Measurements from ENCODE around the gene PNMA5. TPM values are rescaled to one million over a fixed set of nuclear protein-coding genes. Genes with fewer than 3 reads are reported as not detected.
"Not testable (repeated sequence)": the region's sequence is repeated elsewhere in the genome, so short reads cannot be mapped to it uniquely, and the experiment has no call there.

Gene PNMA5
- total RNA-seq, 1 donor from 2014 or later = not detected

DNA sequence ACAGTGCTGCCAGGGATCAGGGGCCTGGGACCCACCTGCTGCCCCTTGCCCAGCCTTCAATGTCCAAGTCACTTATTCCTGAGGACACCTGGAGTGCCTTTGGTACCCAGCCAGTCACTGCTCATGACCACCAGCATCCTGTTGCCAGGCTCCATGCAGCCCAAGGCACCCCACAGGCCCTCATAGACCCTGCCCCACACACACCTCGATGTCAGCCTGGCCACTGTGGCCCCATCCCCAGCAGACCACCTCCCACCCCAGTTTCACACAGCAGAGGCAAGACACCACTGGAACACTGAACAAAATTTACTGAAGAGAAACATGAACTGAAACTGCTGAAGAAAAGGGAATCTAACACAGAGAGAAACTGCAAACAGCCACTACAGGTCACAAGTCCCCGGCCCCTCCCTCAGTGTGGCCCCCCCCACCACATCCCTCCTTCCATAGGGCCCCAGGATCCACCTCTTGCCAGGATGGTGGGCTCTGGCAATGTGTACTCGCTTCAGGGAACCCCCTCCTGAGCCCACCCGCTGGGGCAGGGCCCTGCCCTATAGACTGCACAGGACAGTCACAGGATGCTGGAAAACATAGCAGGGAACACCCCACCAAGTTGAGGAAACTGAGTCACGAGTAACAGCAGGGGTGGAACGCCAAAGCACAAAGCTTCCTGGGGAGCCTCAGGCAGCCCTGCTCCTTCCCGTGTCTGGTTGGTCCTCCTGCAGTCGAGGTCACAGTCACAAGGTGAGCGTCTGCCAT is 5.2 kb downstream of the PNMA5 start:
- H3K27ac Mint-ChIP-seq = no peak overlapping the region
- no peak overlapping the region for H3K9ac ChIP-seq
- no peaks in the 10 kb centered on the region for H3F3A ChIP-seq (ENCODE audit: low read depth)
- H3K4me1 ChIP-seq = no peaks in the 10 kb centered on the region
- H3K27me3 ChIP-seq = no peaks in the 10 kb centered on the region
- TF ChIP-seq, protein P1, sequence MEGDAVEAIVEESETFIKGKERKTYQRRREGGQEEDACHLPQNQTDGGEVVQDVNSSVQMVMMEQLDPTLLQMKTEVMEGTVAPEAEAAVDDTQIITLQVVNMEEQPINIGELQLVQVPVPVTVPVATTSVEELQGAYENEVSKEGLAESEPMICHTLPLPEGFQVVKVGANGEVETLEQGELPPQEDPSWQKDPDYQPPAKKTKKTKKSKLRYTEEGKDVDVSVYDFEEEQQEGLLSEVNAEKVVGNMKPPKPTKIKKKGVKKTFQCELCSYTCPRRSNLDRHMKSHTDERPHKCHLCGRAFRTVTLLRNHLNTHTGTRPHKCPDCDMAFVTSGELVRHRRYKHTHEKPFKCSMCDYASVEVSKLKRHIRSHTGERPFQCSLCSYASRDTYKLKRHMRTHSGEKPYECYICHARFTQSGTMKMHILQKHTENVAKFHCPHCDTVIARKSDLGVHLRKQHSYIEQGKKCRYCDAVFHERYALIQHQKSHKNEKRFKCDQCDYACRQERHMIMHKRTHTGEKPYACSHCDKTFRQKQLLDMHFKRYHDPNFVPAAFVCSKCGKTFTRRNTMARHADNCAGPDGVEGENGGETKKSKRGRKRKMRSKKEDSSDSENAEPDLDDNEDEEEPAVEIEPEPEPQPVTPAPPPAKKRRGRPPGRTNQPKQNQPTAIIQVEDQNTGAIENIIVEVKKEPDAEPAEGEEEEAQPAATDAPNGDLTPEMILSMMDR (IDR thresholded peaks at IDR 0.05) = no peak
- no peak for TF ChIP-seq EZH2phosphoT487 (IDR thresholded peaks at IDR 0.05)
- no peak for TF ChIP-seq EZH2 (IDR thresholded peaks at IDR 0.05)
- H3K9me3 Mint-ChIP-seq = peaks cover 13% of the 10 kb centered on the region
- H3K27me3 Mint-ChIP-seq (ENCODE audit: insufficient read depth, low read depth) = peaks cover 2% of the 10 kb centered on the region
- no peaks in the 10 kb centered on the region for H3K9me3 ChIP-seq (ENCODE audit: low read depth)
- no peak overlapping the region for H2AFZ ChIP-seq (replicated peaks)
- no peak overlapping the region for H3K27ac ChIP-seq
- no peaks in the 10 kb centered on the region for H4K20me1 ChIP-seq (ENCODE audit: low read depth)
- H3K36me3 Mint-ChIP-seq = no peaks in the 10 kb centered on the region
- no peak overlapping the region for H3K4me3 ChIP-seq
- H3K79me2 ChIP-seq (ENCODE audit: low read depth) = no peaks in the 10 kb centered on the region
- H3K36me3 ChIP-seq = no peaks in the 10 kb centered on the region
- DNase-seq (ENCODE audit: low spot score) = no peak
- H3K4me2 ChIP-seq = no peak overlapping the region
- H3K4me1 Mint-ChIP-seq = peaks cover 4% of the 10 kb centered on the region
- H3K4me3 Mint-ChIP-seq = no peak overlapping the region

DNA sequence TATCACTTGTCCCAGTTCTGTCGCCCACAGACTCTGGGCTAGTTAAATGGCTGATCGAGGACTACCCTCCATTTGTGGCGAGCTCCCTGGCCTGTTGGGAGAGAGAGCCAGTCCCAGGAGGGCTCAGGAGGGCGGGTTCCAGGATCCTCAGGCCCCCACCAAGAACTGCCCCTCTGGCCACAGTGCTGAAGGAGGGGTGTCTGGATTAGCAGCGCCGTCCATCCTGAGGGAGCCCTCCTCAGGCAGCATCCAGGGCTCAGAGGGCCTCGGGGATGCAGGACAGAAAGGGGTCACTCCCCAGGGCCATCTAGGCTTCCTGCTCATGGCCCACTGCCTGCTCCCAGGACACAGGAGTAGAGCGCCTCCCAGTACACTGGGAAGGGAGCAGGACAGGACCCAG is 6.1 kb downstream of the PNMA5 start:
- Mint-ChIP-seq H3K9me3 (peaks cover 12% of the 10 kb centered on the region), H3K4me3 (no peak overlapping the region), H3K4me1 (peaks cover 4% of the 10 kb centered on the region), H3K27me3 (ENCODE audit: insufficient read depth, low read depth) (peaks cover 2% of the 10 kb centered on the region), H3K36me3 (no peaks in the 10 kb centered on the region), H3K27ac (no peak overlapping the region)
- H3K36me3 ChIP-seq = no peaks in the 10 kb centered on the region
- no peak overlapping the region for H3K4me3 ChIP-seq
- no peaks in the 10 kb centered on the region for H3K79me2 ChIP-seq (ENCODE audit: low read depth)
- H4K20me1 ChIP-seq (ENCODE audit: low read depth) = no peaks in the 10 kb centered on the region
- DNase-seq (ENCODE audit: low spot score) = no peak
- H3F3A ChIP-seq (ENCODE audit: low read depth) = no peaks in the 10 kb centered on the region
- H3K4me1 ChIP-seq = no peaks in the 10 kb centered on the region
- no peak overlapping the region for H3K4me2 ChIP-seq
- H3K27me3 ChIP-seq = no peaks in the 10 kb centered on the region
- H3K9me3 ChIP-seq (ENCODE audit: low read depth) = no peaks in the 10 kb centered on the region
- H3K9ac ChIP-seq = no peak overlapping the region
- no peak overlapping the region for H2AFZ ChIP-seq (replicated peaks)
- no peak for TF ChIP-seq EZH2 (IDR thresholded peaks at IDR 0.05)
- TF ChIP-seq EZH2phosphoT487 (IDR thresholded peaks at IDR 0.05) = no peak
- TF ChIP-seq, protein P1 (IDR thresholded peaks at IDR 0.05) = no peak
- H3K27ac ChIP-seq = no peak overlapping the region

DNA sequence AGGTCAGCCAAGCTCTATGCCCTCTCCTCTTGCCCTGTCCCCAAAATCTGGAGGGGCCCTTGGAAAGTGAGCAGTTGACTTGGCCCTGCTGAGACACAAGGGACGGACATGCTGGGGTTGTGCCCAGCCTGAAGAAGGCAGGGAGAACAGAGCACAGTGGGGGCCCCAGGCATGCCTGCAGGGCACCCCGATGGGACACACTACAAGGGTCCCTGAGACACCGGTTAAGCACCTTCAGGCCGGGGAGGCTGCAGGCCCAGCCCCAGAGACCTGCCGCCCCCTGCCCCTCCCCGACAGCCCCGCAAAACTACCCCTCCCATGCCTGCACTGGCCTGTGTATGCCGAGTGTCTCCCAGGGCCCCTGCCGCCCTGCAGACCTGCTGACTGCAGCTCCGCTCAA is 6.8 kb downstream of the PNMA5 start:
- H2AFZ ChIP-seq (replicated peaks); H3K79me2 ChIP-seq (ENCODE audit: low read depth); H3K4me1 ChIP-seq; H3K9me3 ChIP-seq (ENCODE audit: low read depth); H3K4me2 ChIP-seq; H3K4me1 Mint-ChIP-seq; H3K36me3 ChIP-seq; H3K4me3 Mint-ChIP-seq; H3F3A ChIP-seq (ENCODE audit: low read depth); H4K20me1 ChIP-seq (ENCODE audit: low read depth); H3K36me3 Mint-ChIP-seq; H3K27me3 ChIP-seq; H3K9ac ChIP-seq; H3K27ac Mint-ChIP-seq; H3K27ac ChIP-seq; H3K27me3 Mint-ChIP-seq (ENCODE audit: insufficient read depth, low read depth); DNase-seq (ENCODE audit: low spot score); H3K4me3 ChIP-seq: not testable (repeated sequence)
- H3K9me3 Mint-ChIP-seq = peaks cover 17% of the 10 kb centered on the region

DNA sequence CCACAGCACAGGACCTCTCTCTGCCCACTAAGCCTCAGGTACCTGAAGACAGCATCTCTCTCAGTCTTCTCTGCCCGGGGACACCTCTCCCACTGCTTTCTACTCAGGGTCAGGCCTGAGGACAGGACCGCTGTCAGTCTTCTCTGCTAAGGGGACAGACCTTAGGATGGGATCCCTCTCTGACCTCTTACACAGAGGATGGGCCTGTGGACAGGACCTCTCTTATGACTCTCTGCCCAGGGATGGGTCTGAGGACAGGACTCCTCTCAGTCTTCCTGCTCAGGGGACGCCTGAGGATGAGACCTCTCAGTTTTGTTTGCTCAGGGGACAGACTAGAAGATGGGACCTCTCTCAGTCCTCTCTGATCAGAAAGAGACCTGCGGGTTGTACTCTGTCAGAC is 8.5 kb downstream of the PNMA5 start:
- not testable (repeated sequence) for H3K4me1 ChIP-seq; H4K20me1 ChIP-seq (ENCODE audit: low read depth); H3K27me3 ChIP-seq; H3F3A ChIP-seq (ENCODE audit: low read depth); H3K9me3 ChIP-seq (ENCODE audit: low read depth); DNase-seq (ENCODE audit: low spot score); H3K27me3 Mint-ChIP-seq (ENCODE audit: insufficient read depth, low read depth); H3K27ac ChIP-seq; H3K4me2 ChIP-seq; H3K9ac ChIP-seq; H3K4me1 Mint-ChIP-seq; H3K36me3 Mint-ChIP-seq; H2AFZ ChIP-seq (replicated peaks); H3K27ac Mint-ChIP-seq; H3K4me3 Mint-ChIP-seq; H3K36me3 ChIP-seq; H3K79me2 ChIP-seq (ENCODE audit: low read depth); H3K4me3 ChIP-seq
- H3K9me3 Mint-ChIP-seq = peaks cover 11% of the 10 kb centered on the region

Measured in neural progenitor cell (in vitro differentiated cells).